ENCODE results near the gene CMPK2.
A peak's percentile ranks its signal among the peaks of the same experiment; 100 is the strongest.

CMPK2 gene

GRCh38 chr2:6841537-6842287 lies 24.0 kb downstream of the CMPK2 start:
- no peak for DNase-seq (ENCODE audit: low read depth in 2 of 2)

- no peak for DNase-seq (ENCODE audit: low read depth in 2 of 2)
Observed at GRCh38 chr2:6838673-6839319, 26.9 kb downstream of the CMPK2 start.

- DNase-seq (ENCODE audit: low read depth in 2 of 2), result no peak
Observed at GRCh38 chr2:6835467-6835866, 30.2 kb downstream of the CMPK2 start.

- DNase-seq (ENCODE audit: low read depth in 2 of 2), result no peak
Observed at GRCh38 chr2:6834163-6834562, 31.5 kb downstream of the CMPK2 start.

GRCh38 chr2:6833300-6833604 lies 32.5 kb downstream of the CMPK2 start:
- no peak for DNase-seq (ENCODE audit: low read depth in 2 of 2)

GRCh38 chr2:6832596-6833299 lies 33.0 kb downstream of the CMPK2 start:
- DNase-seq (ENCODE audit: low read depth in 2 of 2), result no peak

- no peak for DNase-seq (ENCODE audit: low read depth in 2 of 2)
Observed at GRCh38 chr2:6831229-6831628, 34.5 kb downstream of the CMPK2 start.

GRCh38 chr2:6828299-6828584 lies 37.5 kb downstream of the CMPK2 start:
- DNase-seq (ENCODE audit: low read depth in 2 of 2), result no peak

- no peak for DNase-seq (ENCODE audit: low read depth in 2 of 2)
Observed at GRCh38 chr2:6827566-6828298, 38.0 kb downstream of the CMPK2 start.

GRCh38 chr2:6826081-6826913 lies 39.4 kb downstream of the CMPK2 start:
- DNase-seq (ENCODE audit: low read depth in 2 of 2), result peak in 1 of 2 donors; percentile 28

- no peak for DNase-seq (ENCODE audit: low read depth in 2 of 2)
Observed at GRCh38 chr2:6824962-6825361, 40.7 kb downstream of the CMPK2 start.

- no peak for DNase-seq (ENCODE audit: low read depth in 2 of 2)
Observed at GRCh38 chr2:6823111-6823510, 42.6 kb downstream of the CMPK2 start.

GRCh38 chr2:6822406-6822805 lies 43.3 kb downstream of the CMPK2 start:
- no peak for DNase-seq (ENCODE audit: low read depth in 2 of 2)

GRCh38 chr2:6820903-6821584 lies 44.7 kb downstream of the CMPK2 start:
- DNase-seq (ENCODE audit: low read depth in 2 of 2), result no peak

- no peak for DNase-seq (ENCODE audit: low read depth in 2 of 2)
Observed at GRCh38 chr2:6820236-6820635, 45.5 kb downstream of the CMPK2 start.

- DNase-seq (ENCODE audit: low read depth in 2 of 2), result no peak
Observed at GRCh38 chr2:6819668-6820067, 46.0 kb downstream of the CMPK2 start.

GRCh38 chr2:6818012-6818411 lies 47.7 kb downstream of the CMPK2 start:
- DNase-seq (ENCODE audit: low read depth in 2 of 2), result no peak

GRCh38 chr2:6814869-6815268 lies 50.8 kb downstream of the CMPK2 start:
- no peak for DNase-seq (ENCODE audit: low read depth in 2 of 2)

GRCh38 chr2:6814312-6814711 lies 51.4 kb downstream of the CMPK2 start:
- DNase-seq (ENCODE audit: low read depth in 2 of 2), result no peak

- no peak for DNase-seq (ENCODE audit: low read depth in 2 of 2)
Observed at GRCh38 chr2:6813573-6813972, 52.1 kb downstream of the CMPK2 start.

GRCh38 chr2:6812857-6813530 lies 52.7 kb downstream of the CMPK2 start:
- DNase-seq (ENCODE audit: low read depth in 2 of 2), result no peak

Data from stimulated activated CD8-positive, alpha-beta memory T cell treated with anti-CD3 and anti-CD28 coated beads, Interleukin-15, amount 100 ng/mL, for 4 hours (primary cell).